Osteocyte (in vitro differentiated cells): ENCODE data around the gene CFAP53. TPM values are rescaled to one million over a fixed set of nuclear protein-coding genes. Genes with fewer than 3 reads are reported as not detected.

Source experiments
- DNase-seq: peaks from one replicate; pipeline ENCODE4 v3.0.0; 2021; ENCODE audit warnings: mixed read lengths; ENCODE audit not compliant: unreplicated experiment; ENCODE audit errors: extremely low spot score
- H3K27ac Mint-ChIP-seq: one replicate; pipeline ENCODE4 v1.8.0; 2021; ENCODE audit warnings: mild to moderate bottlenecking, mixed read lengths; ENCODE audit not compliant: unreplicated experiment
- H3K27me3 Mint-ChIP-seq: one replicate; pipeline ENCODE4 v1.8.0; 2021; ENCODE audit warnings: mixed read lengths; ENCODE audit not compliant: unreplicated experiment
- H3K36me3 Mint-ChIP-seq: one replicate; pipeline ENCODE4 v1.8.0; 2021; ENCODE audit warnings: mixed read lengths; ENCODE audit not compliant: unreplicated experiment
- H3K4me1 Mint-ChIP-seq: one replicate; pipeline ENCODE4 v1.8.0; 2021; ENCODE audit warnings: mixed read lengths; ENCODE audit not compliant: unreplicated experiment
- H3K4me3 Mint-ChIP-seq: one replicate; pipeline ENCODE4 v1.8.0; 2021; ENCODE audit warnings: mild to moderate bottlenecking, moderate library complexity, mixed read lengths; ENCODE audit not compliant: unreplicated experiment
- H3K9me3 Mint-ChIP-seq: one replicate; pipeline ENCODE4 v1.8.0; 2021; ENCODE audit warnings: mixed read lengths; ENCODE audit not compliant: unreplicated experiment
- total RNA-seq: library from RNA; stranded (reverse); gene quantifications from 2 replicates; pipeline ENCODE4 v1.2.1, GENCODE V29; 2021
- TF ChIP-seq, protein P1 (sequence below): fragments of 200-600 bp; sonication (generic); IDR thresholded peaks from 2 replicates; pipeline ENCODE4 v1.5.0; 2021; ENCODE audit warnings: antibody characterized with exemption, mild to moderate bottlenecking, moderate library complexity

The CFAP53 gene
- total RNA-seq, 1 donor from 2014 or later = 0.78 TPM

- peak overlapping the region; percentile 100 for H3K4me3 Mint-ChIP-seq
- H3K27ac Mint-ChIP-seq = peak overlapping the region; percentile 90
- TF ChIP-seq, protein P1, sequence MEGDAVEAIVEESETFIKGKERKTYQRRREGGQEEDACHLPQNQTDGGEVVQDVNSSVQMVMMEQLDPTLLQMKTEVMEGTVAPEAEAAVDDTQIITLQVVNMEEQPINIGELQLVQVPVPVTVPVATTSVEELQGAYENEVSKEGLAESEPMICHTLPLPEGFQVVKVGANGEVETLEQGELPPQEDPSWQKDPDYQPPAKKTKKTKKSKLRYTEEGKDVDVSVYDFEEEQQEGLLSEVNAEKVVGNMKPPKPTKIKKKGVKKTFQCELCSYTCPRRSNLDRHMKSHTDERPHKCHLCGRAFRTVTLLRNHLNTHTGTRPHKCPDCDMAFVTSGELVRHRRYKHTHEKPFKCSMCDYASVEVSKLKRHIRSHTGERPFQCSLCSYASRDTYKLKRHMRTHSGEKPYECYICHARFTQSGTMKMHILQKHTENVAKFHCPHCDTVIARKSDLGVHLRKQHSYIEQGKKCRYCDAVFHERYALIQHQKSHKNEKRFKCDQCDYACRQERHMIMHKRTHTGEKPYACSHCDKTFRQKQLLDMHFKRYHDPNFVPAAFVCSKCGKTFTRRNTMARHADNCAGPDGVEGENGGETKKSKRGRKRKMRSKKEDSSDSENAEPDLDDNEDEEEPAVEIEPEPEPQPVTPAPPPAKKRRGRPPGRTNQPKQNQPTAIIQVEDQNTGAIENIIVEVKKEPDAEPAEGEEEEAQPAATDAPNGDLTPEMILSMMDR = no peak
Observed at GRCh38 chr18:50287028-50287440, 20.7 kb upstream of the CFAP53 start.

GRCh38 chr18:50286391-50287027 lies 20.2 kb upstream of the CFAP53 start:
- H3K4me1 Mint-ChIP-seq = peaks cover 25% of the 10 kb centered on the region
- H3K27me3 Mint-ChIP-seq = peaks cover 6% of the 10 kb centered on the region
- no peaks in the 10 kb centered on the region for H3K9me3 Mint-ChIP-seq
- TF ChIP-seq, protein P1 = no peak
- H3K27ac Mint-ChIP-seq = peak overlapping the region; percentile 90
- peaks cover 15% of the 10 kb centered on the region for H3K36me3 Mint-ChIP-seq
- H3K4me3 Mint-ChIP-seq = peak overlapping the region; percentile 100
- no peak for DNase-seq

More at GRCh38 chr18:50287028-50287440, 20.7 kb upstream of the CFAP53 start:
- DNase-seq = no peak
- peaks cover 15% of the 10 kb centered on the region for H3K36me3 Mint-ChIP-seq
- no peaks in the 10 kb centered on the region for H3K9me3 Mint-ChIP-seq
- peaks cover 24% of the 10 kb centered on the region for H3K4me1 Mint-ChIP-seq
- peaks cover 7% of the 10 kb centered on the region for H3K27me3 Mint-ChIP-seq

GRCh38 chr18:50285631-50286321 lies 19.5 kb upstream of the CFAP53 start:
- peaks cover under 1% of the 10 kb centered on the region for H3K27me3 Mint-ChIP-seq
- H3K9me3 Mint-ChIP-seq = no peaks in the 10 kb centered on the region
- peaks cover 15% of the 10 kb centered on the region for H3K36me3 Mint-ChIP-seq
- DNase-seq = no peak
- peak overlapping the region; percentile 100 for H3K4me3 Mint-ChIP-seq
- TF ChIP-seq, protein P1 = no peak
- no peak overlapping the region for H3K27ac Mint-ChIP-seq
- peaks cover 29% of the 10 kb centered on the region for H3K4me1 Mint-ChIP-seq

DNA sequence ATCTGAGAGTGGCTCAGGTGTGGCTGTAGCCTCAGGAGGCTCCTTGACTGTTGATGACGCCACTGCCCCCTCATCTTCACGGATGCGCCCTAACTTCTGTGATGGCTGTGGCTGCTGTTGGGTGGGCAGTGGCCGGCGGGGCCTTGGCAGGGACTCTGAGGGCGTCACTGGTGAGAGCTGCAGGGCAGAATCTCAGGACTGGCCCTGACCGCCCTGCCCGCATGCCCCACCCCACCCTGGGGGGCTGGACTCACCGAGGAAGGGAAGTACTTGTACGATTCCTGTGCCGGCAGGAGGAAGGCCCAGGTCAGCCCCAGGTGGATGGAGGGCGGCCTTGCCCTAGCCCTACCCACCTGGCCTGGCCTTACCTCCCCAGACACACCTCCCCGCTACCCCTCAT lies 18.8 kb upstream of the CFAP53 start:
- DNase-seq = no peak

More for the DNA sequence above, 18.8 kb upstream of the CFAP53 start:
- Mint-ChIP-seq H3K36me3 (peaks cover 15% of the 10 kb centered on the region), H3K27ac (peak overlapping the region; percentile 54), H3K9me3 (no peaks in the 10 kb centered on the region), H3K27me3 (no peaks in the 10 kb centered on the region), H3K4me1 (peaks cover 36% of the 10 kb centered on the region), H3K4me3 (no peak overlapping the region)
- TF ChIP-seq, protein P1 = no peak
